ENCODE data around the gene LOC128125822.

LOC128125822 gene

DNA sequence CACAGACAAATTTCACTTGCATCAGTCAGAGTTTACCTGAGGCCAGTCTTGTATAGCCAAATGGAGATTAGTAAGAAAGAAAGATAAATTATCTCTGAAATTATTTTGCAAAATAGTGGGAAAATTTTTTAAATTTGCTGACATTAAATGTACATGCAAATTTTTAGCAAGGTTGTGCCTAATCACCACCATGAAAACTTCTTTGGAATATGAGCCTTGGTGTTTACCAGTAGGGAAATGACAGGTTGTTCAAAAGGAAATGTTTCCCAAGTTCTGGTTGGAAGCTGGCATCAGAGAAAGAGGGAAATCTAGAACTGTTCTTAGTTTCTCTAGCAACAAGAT, 34.4 kb upstream of the LOC128125822 start:
- intact Hi-C loops (cut with micrococcal nuclease) = no loop called here
- Mint-ChIP-seq H3K36me3 (no peaks in the 10 kb centered on the region), H3K4me3 (no peak overlapping the region), H3K27me3 (ENCODE audit: low read depth in 2 of 2) (peaks cover 14 to 18% of the 10 kb centered on the region in 2 donors), H3K4me1 (no peaks in the 10 kb centered on the region), H3K27ac (no peak overlapping the region), H3K9me3 (peaks cover 0 to 4% of the 10 kb centered on the region in 2 donors)
- H3K9me3 ChIP-seq (ENCODE audit: control insufficient read depth, insufficient read depth, low read length) = no peaks in the 10 kb centered on the region
- ATAC-seq (no peak), DNase-seq (no peak)
- H3K27ac ChIP-seq (ENCODE audit: low read length) = no peak overlapping the region
- no peak overlapping the region for H3K4me3 ChIP-seq (ENCODE audit: low read length)
- TF ChIP-seq, protein P1, sequence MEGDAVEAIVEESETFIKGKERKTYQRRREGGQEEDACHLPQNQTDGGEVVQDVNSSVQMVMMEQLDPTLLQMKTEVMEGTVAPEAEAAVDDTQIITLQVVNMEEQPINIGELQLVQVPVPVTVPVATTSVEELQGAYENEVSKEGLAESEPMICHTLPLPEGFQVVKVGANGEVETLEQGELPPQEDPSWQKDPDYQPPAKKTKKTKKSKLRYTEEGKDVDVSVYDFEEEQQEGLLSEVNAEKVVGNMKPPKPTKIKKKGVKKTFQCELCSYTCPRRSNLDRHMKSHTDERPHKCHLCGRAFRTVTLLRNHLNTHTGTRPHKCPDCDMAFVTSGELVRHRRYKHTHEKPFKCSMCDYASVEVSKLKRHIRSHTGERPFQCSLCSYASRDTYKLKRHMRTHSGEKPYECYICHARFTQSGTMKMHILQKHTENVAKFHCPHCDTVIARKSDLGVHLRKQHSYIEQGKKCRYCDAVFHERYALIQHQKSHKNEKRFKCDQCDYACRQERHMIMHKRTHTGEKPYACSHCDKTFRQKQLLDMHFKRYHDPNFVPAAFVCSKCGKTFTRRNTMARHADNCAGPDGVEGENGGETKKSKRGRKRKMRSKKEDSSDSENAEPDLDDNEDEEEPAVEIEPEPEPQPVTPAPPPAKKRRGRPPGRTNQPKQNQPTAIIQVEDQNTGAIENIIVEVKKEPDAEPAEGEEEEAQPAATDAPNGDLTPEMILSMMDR (IDR thresholded peaks at IDR 0.05) = no peak
- no peaks in the 10 kb centered on the region for H3K36me3 ChIP-seq (ENCODE audit: control insufficient read depth, insufficient read depth, low read length)
- H3K4me1 ChIP-seq (ENCODE audit: control insufficient read depth, insufficient read depth, low read length) = no peaks in the 10 kb centered on the region
- no peaks in the 10 kb centered on the region for H3K27me3 ChIP-seq (ENCODE audit: control insufficient read depth, insufficient read depth, low read length)

DNA sequence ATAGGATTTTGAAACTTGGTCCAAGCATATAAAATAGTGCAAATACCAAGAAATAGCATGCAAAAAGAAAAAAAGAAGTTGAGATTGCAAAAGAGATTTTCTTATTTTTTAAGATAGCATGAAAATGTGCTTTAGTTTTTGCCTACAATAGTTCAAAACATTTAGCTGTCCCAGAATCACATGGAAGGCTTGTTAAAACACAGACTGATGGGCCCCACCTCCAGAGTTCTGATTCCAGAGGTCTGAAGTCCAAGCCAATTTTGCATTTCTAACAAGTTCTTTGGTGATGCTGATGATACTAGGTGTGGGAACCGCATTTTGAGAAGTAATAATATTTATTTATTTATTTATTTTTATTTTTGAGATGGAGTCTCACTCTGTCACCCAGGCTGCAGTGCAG, 33.7 kb upstream of the LOC128125822 start:
- H3K4me3 Mint-ChIP-seq = no peak overlapping the region
- no peaks in the 10 kb centered on the region for H3K4me1 ChIP-seq (ENCODE audit: control insufficient read depth, insufficient read depth, low read length)
- H3K4me1 Mint-ChIP-seq = no peaks in the 10 kb centered on the region
- H3K27me3 Mint-ChIP-seq (ENCODE audit: low read depth in 2 of 2) = peaks cover 14 to 18% of the 10 kb centered on the region in 2 donors
- no CpG with 5 or more reads among the region's 1 CpG for WGBS (ENCODE audit: insufficient coverage)
- no peaks in the 10 kb centered on the region for H3K9me3 ChIP-seq (ENCODE audit: control insufficient read depth, insufficient read depth, low read length)
- H3K27ac Mint-ChIP-seq = no peak overlapping the region
- intact Hi-C loops (cut with micrococcal nuclease) = no loop called here
- H3K36me3 Mint-ChIP-seq = no peaks in the 10 kb centered on the region
- H3K27me3 ChIP-seq (ENCODE audit: control insufficient read depth, insufficient read depth, low read length) = no peaks in the 10 kb centered on the region
- no peak for DNase-seq
- no peaks in the 10 kb centered on the region for H3K36me3 ChIP-seq (ENCODE audit: control insufficient read depth, insufficient read depth, low read length)
- no peak for ATAC-seq
- H3K27ac ChIP-seq (ENCODE audit: low read length) = no peak overlapping the region
- no peak overlapping the region for H3K4me3 ChIP-seq (ENCODE audit: low read length)
- TF ChIP-seq, protein P1 (IDR thresholded peaks at IDR 0.05) = no peak
- H3K9me3 Mint-ChIP-seq = peaks cover 0 to 4% of the 10 kb centered on the region in 2 donors

DNA sequence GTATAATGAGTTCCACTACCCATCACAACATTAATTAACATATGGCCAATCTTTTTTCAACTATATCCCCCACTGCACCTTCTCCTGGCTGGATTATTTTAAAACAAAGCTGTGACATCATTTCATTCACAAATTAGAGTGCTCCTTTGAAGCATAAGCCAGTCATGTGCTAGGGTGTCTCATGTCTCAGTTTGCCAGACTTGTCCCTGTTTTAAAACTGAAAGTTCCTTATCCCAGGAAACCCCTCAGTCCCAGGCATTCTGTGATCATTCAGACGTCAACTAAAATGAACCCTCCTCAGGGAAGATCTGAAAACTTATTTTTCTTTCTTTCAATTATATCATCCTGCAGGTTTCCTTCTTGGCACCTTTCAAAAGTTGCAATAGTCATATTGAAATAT, 29.3 kb upstream of the LOC128125822 start:
- Histone ChIP-seq H3K9me3 (ENCODE audit: control insufficient read depth, insufficient read depth, low read length) (no peaks in the 10 kb centered on the region), H3K36me3 (ENCODE audit: control insufficient read depth, insufficient read depth, low read length) (no peaks in the 10 kb centered on the region), H3K4me1 (ENCODE audit: control insufficient read depth, insufficient read depth, low read length) (no peaks in the 10 kb centered on the region), H3K27me3 (ENCODE audit: control insufficient read depth, insufficient read depth, low read length) (no peaks in the 10 kb centered on the region), H3K27ac (ENCODE audit: low read length) (no peak overlapping the region), H3K4me3 (ENCODE audit: low read length) (no peak overlapping the region)
- peaks cover 16% of the 10 kb centered on the region in 2 donors for H3K27me3 Mint-ChIP-seq (ENCODE audit: low read depth in 2 of 2)
- no peak overlapping the region for H3K27ac Mint-ChIP-seq
- H3K4me3 Mint-ChIP-seq = no peak overlapping the region
- no peaks in the 10 kb centered on the region for H3K36me3 Mint-ChIP-seq
- ATAC-seq (no peak), DNase-seq (no peak)
- intact Hi-C loops (cut with micrococcal nuclease) = no loop called here
- H3K9me3 Mint-ChIP-seq = peaks cover 0 to 4% of the 10 kb centered on the region in 2 donors
- TF ChIP-seq, protein P1 (IDR thresholded peaks at IDR 0.05) = no peak
- no peaks in the 10 kb centered on the region for H3K4me1 Mint-ChIP-seq
- 88% methylated on average over 1 of the region's 1 CpG for WGBS (ENCODE audit: insufficient coverage)

DNA sequence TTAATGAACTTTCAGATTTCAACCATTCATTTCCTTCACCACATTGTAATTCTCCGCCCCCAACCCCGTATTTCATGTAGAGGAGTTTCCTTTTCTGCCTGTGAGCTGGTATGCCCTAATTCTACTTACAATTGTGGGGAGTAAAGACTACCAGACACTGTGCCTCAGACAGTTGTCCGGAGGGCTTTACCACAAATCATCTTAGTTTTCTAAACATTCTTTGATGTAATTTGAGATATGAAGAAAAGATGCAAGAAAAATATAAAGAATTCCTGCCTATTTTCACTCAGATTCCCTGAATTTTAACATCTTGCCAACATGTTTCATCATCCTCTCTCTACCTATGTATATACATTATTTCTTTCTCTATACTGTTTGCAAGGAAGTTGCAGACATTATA, 28.3 kb upstream of the LOC128125822 start:
- Histone ChIP-seq H3K27me3 (ENCODE audit: control insufficient read depth, insufficient read depth, low read length) (no peaks in the 10 kb centered on the region), H3K4me1 (ENCODE audit: control insufficient read depth, insufficient read depth, low read length) (no peaks in the 10 kb centered on the region), H3K4me3 (ENCODE audit: low read length) (no peak overlapping the region), H3K27ac (ENCODE audit: low read length) (no peak overlapping the region), H3K36me3 (ENCODE audit: control insufficient read depth, insufficient read depth, low read length) (no peaks in the 10 kb centered on the region), H3K9me3 (ENCODE audit: control insufficient read depth, insufficient read depth, low read length) (no peaks in the 10 kb centered on the region)
- TF ChIP-seq, protein P1 (IDR thresholded peaks at IDR 0.05) = no peak
- H3K27me3 Mint-ChIP-seq (ENCODE audit: low read depth in 2 of 2) = peaks cover 15 to 16% of the 10 kb centered on the region in 2 donors
- no CpG with 5 or more reads among the region's 3 CpGs for WGBS (ENCODE audit: insufficient coverage)
- no peaks in the 10 kb centered on the region for H3K36me3 Mint-ChIP-seq
- no peak overlapping the region for H3K27ac Mint-ChIP-seq
- no peak for DNase-seq
- no peak for ATAC-seq
- H3K4me3 Mint-ChIP-seq = no peak overlapping the region
- intact Hi-C loops (cut with micrococcal nuclease) = no loop called here
- no peaks in the 10 kb centered on the region for H3K4me1 Mint-ChIP-seq
- peaks cover 0 to 4% of the 10 kb centered on the region in 2 donors for H3K9me3 Mint-ChIP-seq
